H9 (cell line): ENCODE measurements around the gene TSSK6. TPM values are rescaled to one million over a fixed set of nuclear protein-coding genes. Genes with fewer than 3 reads are reported as not detected.
A peak's percentile ranks its signal among the peaks of the same experiment; 100 is the strongest.

Experiments
- DNase-seq: peaks from one replicate; pipeline ENCODE4 v3.0.0-alpha.2; 2017
- H2AFZ ChIP-seq: one replicate; pipeline ENCODE4 v1.6.1; 2013; ENCODE audit warnings: mild to moderate bottlenecking, low read length, control low read depth, moderate library complexity
- H2AK5ac ChIP-seq: 2 replicates; pipeline ENCODE4 v1.6.1; 2013; ENCODE audit warnings: low read length, control low read depth, mixed read lengths; ENCODE audit not compliant: insufficient read length
- H2BK120ac ChIP-seq: one replicate; pipeline ENCODE4 v1.6.1; 2013; ENCODE audit warnings: low read depth, mild to moderate bottlenecking, low read length, control low read depth, inconsistent platforms; ENCODE audit not compliant: poor library complexity, severe bottlenecking
- H2BK12ac ChIP-seq: 2 replicates; pipeline ENCODE4 v1.6.1; 2013; ENCODE audit warnings: low read length, control low read depth, mixed read lengths, low read depth; ENCODE audit not compliant: insufficient read length
- H2BK15ac ChIP-seq: 2 replicates; pipeline ENCODE4 v1.6.1; 2013; ENCODE audit warnings: low read depth, low read length, control low read depth
- H2BK20ac ChIP-seq: one replicate; pipeline ENCODE4 v1.6.1; 2013; ENCODE audit warnings: low read depth, mild to moderate bottlenecking, low read length, control low read depth, inconsistent platforms; ENCODE audit not compliant: poor library complexity, severe bottlenecking
- H2BK5ac ChIP-seq: 2 replicates; pipeline ENCODE4 v1.6.1; 2013; ENCODE audit warnings: low read length, control low read depth, mixed read lengths; ENCODE audit not compliant: insufficient read length
- H3K14ac ChIP-seq: 2 replicates; pipeline ENCODE4 v1.6.1; 2013; ENCODE audit warnings: low read length, control low read depth; ENCODE audit not compliant: insufficient read depth
- H3K18ac ChIP-seq: 2 replicates; pipeline ENCODE4 v1.6.1; 2013; ENCODE audit warnings: low read depth, mild to moderate bottlenecking, mixed read lengths, low read length, control low read depth; ENCODE audit not compliant: insufficient read length
- H3K23ac ChIP-seq: 2 replicates; pipeline ENCODE4 v1.6.1; 2013; ENCODE audit warnings: low read length, control low read depth, mixed read lengths, low read depth; ENCODE audit not compliant: insufficient read length
- H3K23me2 ChIP-seq: 2 replicates; pipeline ENCODE4 v1.6.1; 2013; ENCODE audit warnings: low read depth, mild to moderate bottlenecking, mixed read lengths, low read length, control low read depth; ENCODE audit not compliant: insufficient read length, poor library complexity, severe bottlenecking
- H3K27ac ChIP-seq: 2 replicates; pipeline ENCODE4 v1.5.1; 2013; ENCODE audit warnings: low read length, control low read depth, mixed read lengths, low read depth; ENCODE audit not compliant: insufficient read length
- H3K27me3 ChIP-seq: 2 replicates; pipeline ENCODE4 v1.6.1; 2013; ENCODE audit warnings: low read length, control low read depth, inconsistent platforms; ENCODE audit not compliant: insufficient read depth
- H3K4ac ChIP-seq: 2 replicates; pipeline ENCODE4 v1.6.1; 2013; ENCODE audit warnings: low read depth, mild to moderate bottlenecking, control low read depth, inconsistent platforms, low read length, moderate library complexity
- H3K4me1 ChIP-seq: 2 replicates; pipeline ENCODE4 v1.6.1; 2013; ENCODE audit warnings: low read length, control low read depth, inconsistent platforms; ENCODE audit not compliant: insufficient read depth
- H3K4me2 ChIP-seq: 2 replicates; pipeline ENCODE4 v1.6.1; 2013; ENCODE audit warnings: low read length, control low read depth, mixed read lengths; ENCODE audit not compliant: insufficient read length, insufficient read depth
- H3K56ac ChIP-seq: 2 replicates; pipeline ENCODE4 v1.6.1; 2013; ENCODE audit warnings: low read depth, mild to moderate bottlenecking, mixed read lengths, low read length, control low read depth; ENCODE audit not compliant: insufficient read length
- H3K79me1 ChIP-seq: 2 replicates; pipeline ENCODE4 v1.6.1; 2013; ENCODE audit warnings: low read depth, mild to moderate bottlenecking, moderate library complexity, low read length, control low read depth, inconsistent platforms; ENCODE audit not compliant: insufficient read depth, poor library complexity, severe bottlenecking
- H3K79me2 ChIP-seq: 2 replicates; pipeline ENCODE4 v1.6.1; 2013; ENCODE audit warnings: low read length, control low read depth, inconsistent platforms; ENCODE audit not compliant: insufficient read depth
- H3K9ac ChIP-seq: 2 replicates; pipeline ENCODE4 v1.6.1; 2013; ENCODE audit warnings: low read length, control low read depth, mixed read lengths; ENCODE audit not compliant: insufficient read length; ENCODE audit errors: extremely low read depth
- H3K9me3 ChIP-seq: one replicate; pipeline ENCODE4 v1.6.1; 2013; ENCODE audit warnings: low read depth, low read length, inconsistent platforms; ENCODE audit not compliant: control insufficient read depth
- H3T11ph ChIP-seq: one replicate; pipeline ENCODE4 v1.6.1; 2013; ENCODE audit warnings: mild to moderate bottlenecking, low read length, control low read depth, inconsistent platforms
- H4K20me1 ChIP-seq: one replicate; pipeline ENCODE4 v1.6.1; 2013; ENCODE audit not compliant: control insufficient read depth, insufficient read length, insufficient read depth
- H4K5ac ChIP-seq: 2 replicates; pipeline ENCODE4 v1.6.1; 2013; ENCODE audit warnings: low read depth, mild to moderate bottlenecking, mixed read lengths, low read length, control low read depth; ENCODE audit not compliant: insufficient read length
- H4K8ac ChIP-seq: replicated peaks from 2 replicates; pipeline ENCODE4 v1.6.1; 2013; ENCODE audit warnings: low read length, control low read depth, mixed read lengths, low read depth; ENCODE audit not compliant: insufficient read length
- H4K91ac ChIP-seq: 2 replicates; pipeline ENCODE4 v1.6.1; 2013; ENCODE audit warnings: low read depth, mild to moderate bottlenecking, moderate library complexity, mixed read lengths, low read length, control low read depth; ENCODE audit not compliant: insufficient read length
- H3K27ac Mint-ChIP-seq, 3 experiments: 2 replicates in 2 of 3; 3 replicates in 1 of 3; pipeline ENCODE4 v1.8.0; 2020 to 2021; ENCODE audit warnings: mixed read lengths in 3 of 3, mild to moderate bottlenecking in 1 of 3, moderate library complexity in 1 of 3
- H3K27me3 Mint-ChIP-seq: 2 replicates; pipeline ENCODE4 v1.8.0; 2021; ENCODE audit warnings: low read depth, mild to moderate bottlenecking, moderate library complexity, mixed read lengths
- H3K36me3 Mint-ChIP-seq, 3 experiments: 2 replicates in 2 of 3; 3 replicates in 1 of 3; pipeline ENCODE4 v1.8.0; 2020 to 2021; ENCODE audit warnings: low read depth in 3 of 3, mixed read lengths in 3 of 3; ENCODE audit not compliant: insufficient read depth in 1 of 3
- H3K4me1 Mint-ChIP-seq, 2 experiments: 2 replicates each; pipeline ENCODE4 v1.8.0; 2020; ENCODE audit warnings: mixed read lengths in 2 of 2
- H3K4me3 Mint-ChIP-seq, 2 experiments: 2 replicates in 1 of 2; 3 replicates in 1 of 2; pipeline ENCODE4 v1.8.0; 2020 to 2021; ENCODE audit warnings: mild to moderate bottlenecking in 2 of 2, mixed read lengths in 2 of 2, moderate library complexity in 1 of 2
- H3K9me3 Mint-ChIP-seq, 2 experiments: 2 replicates in 1 of 2; 3 replicates in 1 of 2; pipeline ENCODE4 v1.8.0; 2020; ENCODE audit warnings: mild to moderate bottlenecking in 2 of 2, mixed read lengths in 2 of 2, moderate library complexity in 1 of 2
- CTCF ChIP-seq: fragments of 200-600 bp; sonication (generic); conservative IDR thresholded peaks from 3 replicates; pipeline ENCODE4 v1.8.0; 2021; ENCODE audit warnings: antibody characterized with exemption, mild to moderate bottlenecking
- WGBS: extraction: QIAGEN DNeasy Blood & Tissue Kit; methylation state at CpG from one replicate; pipeline ENCODE4 v1.1.7; 2013; ENCODE audit warnings: missing lambda C conversion rate, low lambda C conversion rate, mixed read lengths; ENCODE audit not compliant: insufficient read length; ENCODE audit errors: extremely low coverage; 5-methylcytosine and 5-hydroxymethylcytosine counted together
- total RNA-seq: library from RNA; stranded (reverse); gene quantifications from 2 replicates; pipeline ENCODE4 v1.2.1, GENCODE V29; 2021

TSSK6 gene
- total RNA-seq, 1 experiment from 2014 or later = 2.6 TPM

- no peak overlapping the region for H2BK20ac ChIP-seq
- no peak for DNase-seq
Observed at GRCh38 chr19:19482809-19483596, 32.3 kb downstream of the TSSK6 start.

More at GRCh38 chr19:19482809-19483596, 32.3 kb downstream of the TSSK6 start:
- H3K9ac ChIP-seq = no peak overlapping the region
- no peak overlapping the region for H3K4me3 Mint-ChIP-seq
- H3K23ac ChIP-seq = no peak overlapping the region
- H3K56ac ChIP-seq = no peak overlapping the region
- no peak overlapping the region for H3K18ac ChIP-seq
- peaks cover 4% of the 10 kb centered on the region; the same call in 1 of the 2 replicates for H3K4me1 ChIP-seq
- H3K27ac ChIP-seq = no peak overlapping the region
- no peaks in the 10 kb centered on the region for H3K9me3 Mint-ChIP-seq
- H4K8ac ChIP-seq = no peak overlapping the region
- no peak overlapping the region for H2AFZ ChIP-seq
- H3K79me1 ChIP-seq = no peaks in the 10 kb centered on the region
- peaks cover 4% of the 10 kb centered on the region for H4K20me1 ChIP-seq
- H3K23me2 ChIP-seq = no peaks in the 10 kb centered on the region
- H3T11ph ChIP-seq = no peak overlapping the region
- H2BK5ac ChIP-seq = no peak overlapping the region
- H2BK120ac ChIP-seq = no peak overlapping the region
- H3K27ac Mint-ChIP-seq = peak overlapping the region; percentile 85 to 92 (median 91)
- no peaks in the 10 kb centered on the region for H3K27me3 Mint-ChIP-seq
- H3K27me3 ChIP-seq = no peaks in the 10 kb centered on the region
- H3K4me2 ChIP-seq = no peak overlapping the region
- peaks cover 5 to 30% (median 17%) of the 10 kb centered on the region in 3 experiments; a peak in 6 of 7 replicates for H3K36me3 Mint-ChIP-seq
- H3K9me3 ChIP-seq = no peaks in the 10 kb centered on the region
- peaks cover 16% of the 10 kb centered on the region; the same call in 1 of the 2 replicates for H3K79me2 ChIP-seq
- peaks cover 43 to 53% of the 10 kb centered on the region in 2 experiments for H3K4me1 Mint-ChIP-seq
- no peak overlapping the region for H3K14ac ChIP-seq
- no peak overlapping the region for H3K4ac ChIP-seq
- no peak overlapping the region for H2AK5ac ChIP-seq
- no CpG with 5 or more reads among the region's 19 CpGs for WGBS
- H2BK15ac ChIP-seq = no peak overlapping the region
- H4K91ac ChIP-seq = no peak overlapping the region
- no peak for TF ChIP-seq CTCF
- H2BK12ac ChIP-seq = no peak overlapping the region
- H4K5ac ChIP-seq = no peak overlapping the region
